IPS-NIHi7 (cell line): ENCODE data around the gene CEBPG.

Source experiments
- DNase-seq: peaks from one replicate; pipeline ENCODE4 v3.0.0; 2012; ENCODE audit warnings: mixed read lengths; ENCODE audit errors: extremely low spot score

The CEBPG gene

GRCh38 chr19:33394723-33395560 lies 21.4 kb downstream of the CEBPG start:
- DNase-seq: no peak

DNA sequence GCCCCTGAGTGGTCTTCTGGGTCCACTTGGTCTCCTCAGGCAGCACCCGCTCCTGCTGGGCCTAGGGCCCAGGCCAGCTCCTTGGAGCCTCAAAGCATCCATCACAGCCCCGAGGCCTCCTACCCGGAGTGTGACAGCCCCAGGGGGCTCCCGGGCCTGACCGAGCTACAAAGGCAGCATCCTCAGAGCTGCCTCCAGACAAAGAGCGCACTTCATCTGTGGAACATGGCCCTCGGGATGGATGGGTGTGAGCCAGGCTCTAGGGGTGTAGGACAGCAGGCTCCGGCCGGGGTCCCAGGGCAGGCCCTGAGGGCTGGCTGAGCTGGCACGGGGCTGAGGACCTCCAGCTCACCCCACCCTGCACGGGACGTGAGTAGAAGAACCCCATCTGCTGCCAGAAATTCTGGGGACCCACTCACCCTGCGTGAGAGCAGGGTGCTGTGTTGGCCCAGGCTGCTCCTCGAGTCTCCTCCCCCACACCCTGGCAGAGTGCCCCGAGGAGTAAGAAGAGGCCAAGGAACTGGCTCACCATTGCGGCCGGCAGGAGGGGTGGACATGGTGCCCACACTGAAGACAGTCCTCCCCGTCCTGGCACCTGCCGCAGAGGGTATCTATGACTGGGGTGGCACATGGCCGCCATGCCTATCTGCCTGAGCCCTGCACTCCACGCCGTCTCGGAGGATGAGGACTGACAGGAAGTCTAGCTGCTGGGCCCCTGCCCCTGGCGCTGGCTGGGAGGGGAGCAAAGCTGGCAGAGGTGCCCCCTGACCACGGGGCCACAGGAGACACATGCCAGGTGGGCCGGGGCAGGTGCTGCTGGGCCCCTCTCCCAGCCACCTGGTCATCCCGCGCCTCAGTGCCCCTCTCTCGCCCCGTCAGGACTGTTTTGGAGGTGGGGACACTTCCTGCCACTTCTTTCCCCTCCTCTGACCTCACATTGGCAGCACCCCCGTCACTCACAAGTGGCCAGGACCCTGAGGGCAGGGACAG lies 22.3 kb downstream of the CEBPG start:
- no peak for DNase-seq

GRCh38 chr19:33396701-33397535 lies 23.4 kb downstream of the CEBPG start:
- DNase-seq: peak; percentile 66

- DNase-seq: peak; percentile 66
These were observed 24.2 kb downstream of the CEBPG start for GRCh38 chr19:33397536-33398360.

- no peak for DNase-seq
These were observed 25.0 kb downstream of the CEBPG start for GRCh38 chr19:33398361-33399060.

DNA sequence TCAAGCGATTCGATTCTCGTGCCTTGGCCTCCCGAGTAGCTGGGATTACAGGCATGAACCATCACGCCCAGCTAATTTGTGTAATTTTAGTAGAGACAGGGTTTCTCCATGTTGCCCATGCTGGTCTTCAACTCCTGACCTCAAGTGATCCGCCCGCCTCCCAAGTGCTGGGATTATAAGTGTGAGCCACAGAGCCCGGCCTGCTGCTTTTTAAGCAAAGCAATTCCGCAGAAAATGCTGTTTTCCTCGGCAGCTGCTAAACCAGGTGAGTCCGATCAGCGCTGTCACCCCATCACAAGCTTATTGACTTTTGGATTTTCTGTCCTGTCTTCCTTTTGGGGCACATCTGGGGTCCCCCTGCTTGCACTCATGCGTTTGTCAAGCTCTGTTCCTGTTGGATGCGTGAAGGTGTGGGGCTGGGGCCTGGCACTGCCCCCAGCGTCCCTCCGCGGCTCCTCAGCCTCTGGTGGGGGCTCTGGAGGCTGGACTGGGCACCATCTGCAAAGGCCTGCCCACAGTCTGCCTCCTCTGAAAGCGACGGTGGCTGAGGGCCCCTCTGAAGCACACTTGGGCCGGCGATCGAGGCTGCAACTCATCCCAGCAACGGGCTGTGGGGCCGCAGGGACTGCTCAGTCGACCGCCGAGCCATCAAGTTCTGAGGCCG lies 25.7 kb downstream of the CEBPG start:
- no peak for DNase-seq

- no peak for DNase-seq
These were observed 26.5 kb downstream of the CEBPG start for GRCh38 chr19:33399745-33400681.

DNA sequence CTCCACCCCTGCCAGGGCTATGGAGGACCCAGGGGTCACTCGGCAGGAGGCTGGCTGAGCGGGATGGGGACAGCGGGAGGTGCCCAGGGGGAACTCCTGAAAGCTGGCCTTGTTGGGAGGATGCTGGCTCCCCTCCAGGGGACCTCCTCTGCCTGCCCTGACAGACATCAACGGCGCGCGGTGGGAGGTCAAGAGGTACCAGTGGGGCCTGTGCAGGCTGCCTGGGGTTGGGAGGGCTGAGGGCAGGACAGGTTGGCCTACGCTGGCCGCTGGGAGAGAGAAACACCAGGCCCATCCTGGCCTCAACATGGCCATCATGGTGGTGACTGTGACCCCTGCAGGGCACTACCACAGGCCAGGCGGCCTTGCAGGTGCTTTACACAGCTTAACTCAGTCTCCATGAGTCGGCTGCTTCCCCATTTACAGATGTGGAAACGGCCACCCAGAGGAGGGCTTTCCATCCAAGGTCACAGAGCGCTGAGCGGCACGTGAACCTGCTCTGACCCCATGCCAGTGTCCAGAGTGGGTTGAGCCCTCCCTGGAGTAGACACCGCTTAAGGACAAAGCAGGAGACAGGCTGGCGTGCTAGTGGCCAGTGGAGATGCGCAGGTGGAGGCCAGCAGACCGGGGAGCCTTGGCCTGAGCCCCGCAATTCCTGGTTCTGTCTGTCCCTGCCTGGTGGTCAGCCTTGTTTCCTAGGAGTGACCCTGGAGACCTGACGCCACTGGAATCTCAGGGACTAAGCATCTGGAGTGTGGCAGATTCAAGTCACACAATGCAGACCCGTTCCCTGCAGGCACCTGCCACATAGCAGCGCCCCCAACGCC lies 27.6 kb downstream of the CEBPG start:
- DNase-seq: no peak

- no peak for DNase-seq
These were observed 28.3 kb downstream of the CEBPG start for GRCh38 chr19:33401683-33402420.

DNA sequence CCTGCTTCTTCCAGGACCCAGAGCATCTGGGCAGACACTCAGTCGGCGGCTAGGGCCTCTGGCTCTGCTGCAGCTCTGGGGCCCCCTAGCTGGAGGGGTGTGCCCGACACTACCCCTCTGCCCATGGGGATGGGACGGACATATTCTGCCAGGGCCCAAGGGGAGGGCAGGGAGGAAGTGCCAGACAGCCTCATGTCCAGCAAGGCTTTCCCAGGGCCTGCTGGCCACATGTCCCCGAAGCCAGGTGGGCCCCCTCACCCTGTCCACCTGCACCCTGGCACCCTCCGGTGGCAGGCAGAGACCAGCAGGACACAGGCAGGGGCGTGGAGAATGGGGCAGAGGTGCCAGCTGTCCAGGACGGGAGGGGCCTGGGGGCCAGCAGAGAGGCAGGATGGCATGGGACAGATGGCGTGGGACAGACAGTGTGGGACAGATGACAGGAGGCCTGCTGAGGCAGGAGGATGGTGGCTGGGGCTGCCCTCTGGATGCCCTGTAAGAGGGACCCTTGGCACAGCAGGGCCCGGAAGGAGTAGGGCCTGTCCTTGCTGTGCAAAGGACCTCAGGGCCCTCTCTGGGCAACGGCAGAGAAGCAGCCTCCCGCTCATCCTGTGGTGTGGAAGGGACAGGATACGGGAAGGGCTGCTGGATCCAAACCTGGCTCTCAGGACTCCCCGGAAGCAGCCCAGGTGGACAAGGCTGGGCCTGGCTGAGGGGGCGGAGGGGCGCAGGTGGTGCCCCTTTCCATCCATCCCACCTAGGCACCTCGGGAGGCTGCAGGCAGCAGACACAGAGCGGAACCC lies 29.1 kb downstream of the CEBPG start:
- no peak for DNase-seq

- no peak for DNase-seq
These were observed 29.9 kb downstream of the CEBPG start for GRCh38 chr19:33403221-33403972.

DNA sequence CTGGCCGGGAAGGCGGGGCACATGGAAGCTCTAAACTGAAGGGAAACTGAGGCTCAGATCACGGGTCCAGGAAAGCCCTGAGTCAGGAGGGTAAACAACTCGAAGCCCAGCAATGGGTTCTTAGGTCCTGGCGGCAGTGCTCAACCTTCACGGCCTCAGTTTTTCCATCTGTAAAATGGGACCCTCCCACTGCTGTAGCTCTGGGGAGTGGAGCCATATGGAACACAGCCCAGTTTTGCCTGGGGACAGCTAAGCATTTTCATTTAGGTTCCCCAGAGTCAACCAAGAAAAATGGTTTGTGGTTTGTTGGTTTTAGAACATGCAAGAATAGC lies 30.4 kb downstream of the CEBPG start:
- no peak for DNase-seq

DNA sequence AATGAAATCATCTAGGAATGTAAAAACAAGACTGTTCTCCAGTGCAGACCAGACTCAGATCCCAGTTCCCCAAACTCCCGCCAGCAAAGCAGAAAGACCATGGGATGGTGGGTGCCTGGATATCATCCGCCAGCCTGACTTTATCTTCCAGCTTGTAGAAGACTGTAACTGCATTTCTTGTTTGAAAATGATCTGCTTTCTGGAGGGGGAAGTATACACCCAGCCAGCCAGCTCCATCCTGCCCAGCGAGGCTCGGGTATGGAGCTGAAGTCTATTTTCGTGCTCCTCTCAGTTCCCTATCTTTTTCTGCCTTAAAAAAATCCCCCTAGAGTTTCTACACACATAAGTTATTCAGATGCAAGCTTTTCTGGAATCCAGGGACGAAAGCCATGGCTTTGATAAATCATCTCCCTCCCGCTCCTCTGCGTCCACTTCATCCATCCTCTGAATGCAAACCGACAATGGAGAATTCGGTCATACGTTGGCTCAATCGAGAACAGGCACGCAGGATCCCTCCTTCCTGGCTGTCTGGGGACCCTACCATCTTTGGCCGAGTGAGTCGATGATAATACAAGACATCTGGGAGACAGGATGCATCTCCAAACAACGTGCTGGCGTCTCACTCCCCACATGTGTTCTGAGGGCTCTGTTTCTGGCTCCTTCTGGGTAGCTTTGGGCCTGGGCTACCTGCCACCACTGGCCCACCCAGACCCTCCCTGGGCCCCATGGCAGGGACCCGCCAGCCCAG lies 31.2 kb downstream of the CEBPG start:
- no peak for DNase-seq

GRCh38 chr19:33405254-33405552 lies 31.7 kb downstream of the CEBPG start:
- no peak for DNase-seq
